Right atrium auricular region (tissue), 2 donors: ENCODE results near the gene CAPZB. TPM values are rescaled to one million over a fixed set of nuclear protein-coding genes. Genes with fewer than 3 reads are reported as not detected.

Experiments
- DNase-seq: peaks from one replicate; pipeline ENCODE4 v3.0.0-alpha.2; 2019; ENCODE audit warnings: low spot score
- H3K27ac ChIP-seq, 2 donors: fragments of 200-600 bp; sonication (generic); 1 replicate in 1 of 2; 2 replicates in 1 of 2; pipeline ENCODE4 v1.5.1; 2016 to 2019
- H3K27me3 ChIP-seq, 2 donors: fragments of 200-600 bp; sonication (generic); one replicate each; pipeline versions ENCODE4 v1.5.1 to v1.6.0; 2017 to 2019
- H3K36me3 ChIP-seq: fragments of 200-600 bp; sonication (generic); one replicate; pipeline ENCODE4 v1.5.1; 2016
- H3K4me1 ChIP-seq, 2 donors: fragments of 200-600 bp; sonication (generic); one replicate each; pipeline versions ENCODE4 v1.5.1 to v1.6.0; 2017 to 2019
- H3K4me3 ChIP-seq, 2 donors: fragments of 200-600 bp; sonication (generic); 1 replicate in 1 of 2; 2 replicates in 1 of 2; pipeline ENCODE4 v1.5.1; 2017 to 2019; ENCODE audit warnings: mild to moderate bottlenecking in 1 of 2, moderate library complexity in 1 of 2
- H3K9me3 ChIP-seq, 2 donors: fragments of 200-600 bp; sonication (generic); one replicate each; pipeline ENCODE4 v1.5.1; 2019
- total RNA-seq, 2 donors: library from RNA; depleted of rRNA; stranded (reverse); fragments of >200 nt; gene quantifications; one replicate each; pipeline ENCODE4 v1.1.0, GENCODE V29; 2016
- TF ChIP-seq, protein P1 (sequence below), 2 donors: fragments of 200-600 bp; sonication (generic); IDR thresholded peaks; one replicate each; pipeline ENCODE4 v1.5.1; 2019; ENCODE audit warnings: antibody characterized with exemption in 2 of 2

CAPZB gene
- total RNA-seq, 2 donors from 2014 or later: 87.8 to 122 TPM

DNA sequence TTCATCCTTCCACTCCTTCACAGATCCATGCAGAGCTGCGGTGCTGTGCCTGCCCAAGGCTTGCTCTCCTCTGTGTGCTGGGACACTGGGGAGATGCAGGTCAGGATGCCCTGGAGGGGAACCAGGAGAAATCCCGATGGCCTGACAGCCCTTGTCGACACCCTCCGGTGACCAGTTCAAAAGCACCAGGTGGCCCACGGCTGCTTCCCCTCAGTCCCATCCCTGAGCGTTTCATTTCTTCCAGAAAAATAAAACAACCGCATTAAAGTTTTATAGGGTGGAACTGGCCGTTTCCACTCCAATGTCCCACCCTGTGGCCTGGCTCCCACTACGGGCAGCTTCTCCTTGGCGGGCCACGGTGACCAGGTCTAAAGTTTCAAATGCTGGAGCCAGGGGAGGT lies 124.9 kb downstream of the CAPZB start:
- Histone ChIP-seq H3K36me3 (peaks cover 23% of the 10 kb centered on the region), H3K9me3 (no peaks in the 10 kb centered on the region), H3K27me3 (no peaks in the 10 kb centered on the region), H3K4me3 (no peak overlapping the region), H3K4me1 (peaks cover 0 to 21% of the 10 kb centered on the region in 2 donors), H3K27ac (no peak overlapping the region)
- DNase-seq: no peak
- TF ChIP-seq, protein P1, sequence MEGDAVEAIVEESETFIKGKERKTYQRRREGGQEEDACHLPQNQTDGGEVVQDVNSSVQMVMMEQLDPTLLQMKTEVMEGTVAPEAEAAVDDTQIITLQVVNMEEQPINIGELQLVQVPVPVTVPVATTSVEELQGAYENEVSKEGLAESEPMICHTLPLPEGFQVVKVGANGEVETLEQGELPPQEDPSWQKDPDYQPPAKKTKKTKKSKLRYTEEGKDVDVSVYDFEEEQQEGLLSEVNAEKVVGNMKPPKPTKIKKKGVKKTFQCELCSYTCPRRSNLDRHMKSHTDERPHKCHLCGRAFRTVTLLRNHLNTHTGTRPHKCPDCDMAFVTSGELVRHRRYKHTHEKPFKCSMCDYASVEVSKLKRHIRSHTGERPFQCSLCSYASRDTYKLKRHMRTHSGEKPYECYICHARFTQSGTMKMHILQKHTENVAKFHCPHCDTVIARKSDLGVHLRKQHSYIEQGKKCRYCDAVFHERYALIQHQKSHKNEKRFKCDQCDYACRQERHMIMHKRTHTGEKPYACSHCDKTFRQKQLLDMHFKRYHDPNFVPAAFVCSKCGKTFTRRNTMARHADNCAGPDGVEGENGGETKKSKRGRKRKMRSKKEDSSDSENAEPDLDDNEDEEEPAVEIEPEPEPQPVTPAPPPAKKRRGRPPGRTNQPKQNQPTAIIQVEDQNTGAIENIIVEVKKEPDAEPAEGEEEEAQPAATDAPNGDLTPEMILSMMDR (IDR thresholded peaks at IDR 0.05): no peak

DNA sequence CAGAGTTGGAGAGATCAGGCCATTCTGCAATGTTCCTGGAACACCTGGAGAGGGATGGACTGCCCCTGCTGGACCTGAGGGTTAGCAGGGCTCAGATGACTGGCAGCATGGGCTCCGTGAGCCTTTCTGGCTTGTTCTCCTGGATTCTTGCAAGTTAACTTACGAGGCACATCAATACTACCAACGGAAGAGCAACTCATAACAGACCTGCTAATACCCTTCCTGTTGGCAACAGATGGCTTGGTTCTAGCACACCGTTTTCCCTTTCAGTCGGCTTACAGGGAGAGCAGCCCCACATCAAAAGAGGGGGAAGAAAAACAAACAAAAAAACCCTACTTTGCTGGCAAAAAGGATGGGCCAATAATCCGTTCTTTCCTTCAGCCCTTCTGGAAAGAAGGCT lies 125.3 kb downstream of the CAPZB start:
- peaks cover 0 to 21% of the 10 kb centered on the region in 2 donors for H3K4me1 ChIP-seq

DNA sequence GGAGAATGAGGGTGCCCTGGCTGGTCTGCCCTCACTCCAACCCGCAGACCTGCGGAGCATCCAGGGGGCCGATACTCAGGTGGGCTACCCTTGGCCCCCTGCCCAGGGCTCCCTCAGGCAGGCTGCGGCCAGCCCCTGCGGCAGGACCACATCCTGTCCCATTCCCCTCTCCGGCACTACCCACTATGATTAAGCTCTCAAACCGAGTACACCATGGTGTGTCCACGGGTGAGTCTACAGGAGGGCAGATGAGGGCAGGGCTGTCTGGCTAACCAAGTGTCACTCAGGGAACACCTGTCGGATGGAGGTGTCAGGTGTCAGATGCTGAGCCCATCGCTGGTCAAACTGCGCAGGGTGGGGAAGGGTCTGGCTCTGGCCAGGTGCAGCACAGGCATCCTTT lies 126.0 kb downstream of the CAPZB start:
- Histone ChIP-seq H3K9me3 (no peaks in the 10 kb centered on the region), H3K4me1 (peaks cover 0 to 21% of the 10 kb centered on the region in 2 donors), H3K36me3 (peaks cover 28% of the 10 kb centered on the region), H3K27ac (no peak overlapping the region), H3K4me3 (no peak overlapping the region), H3K27me3 (no peaks in the 10 kb centered on the region)
- TF ChIP-seq, protein P1 (IDR thresholded peaks at IDR 0.05): no peak
- no peak for DNase-seq

More for the DNA sequence above, 125.3 kb downstream of the CAPZB start:
- no peak overlapping the region for H3K4me3 ChIP-seq
- no peaks in the 10 kb centered on the region for H3K27me3 ChIP-seq
- no peak overlapping the region for H3K27ac ChIP-seq
- peaks cover 26% of the 10 kb centered on the region for H3K36me3 ChIP-seq
- TF ChIP-seq, protein P1 (IDR thresholded peaks at IDR 0.05): no peak
- H3K9me3 ChIP-seq: no peaks in the 10 kb centered on the region
- no peak for DNase-seq

DNA sequence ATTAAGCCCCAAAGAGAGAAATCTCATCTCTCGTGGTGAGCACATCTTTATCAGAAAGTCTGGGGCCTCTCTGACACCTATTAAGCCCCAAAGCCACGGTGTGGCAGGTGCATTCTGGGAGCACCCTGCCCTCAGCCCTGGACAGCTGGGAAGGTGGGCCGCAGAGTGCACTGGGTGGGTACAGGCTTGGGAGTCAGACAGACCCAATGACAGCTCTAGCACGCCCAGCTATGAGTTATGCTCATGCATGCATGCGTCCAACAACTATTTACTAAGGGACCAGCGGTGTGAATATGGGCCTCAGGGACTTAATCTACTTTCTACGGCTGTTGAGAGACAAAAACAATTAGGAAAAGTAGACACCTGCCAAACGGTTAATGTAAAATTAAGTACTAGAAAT lies 126.6 kb downstream of the CAPZB start:
- H3K36me3 ChIP-seq: peaks cover 34% of the 10 kb centered on the region
- H3K4me3 ChIP-seq: no peak overlapping the region
- TF ChIP-seq, protein P1 (IDR thresholded peaks at IDR 0.05): no peak
- no peak overlapping the region for H3K27ac ChIP-seq
- H3K4me1 ChIP-seq: peaks cover 0 to 21% of the 10 kb centered on the region in 2 donors
- no peak for DNase-seq
- no peaks in the 10 kb centered on the region for H3K9me3 ChIP-seq
- H3K27me3 ChIP-seq: no peaks in the 10 kb centered on the region

- peaks cover 47% of the 10 kb centered on the region for H3K36me3 ChIP-seq
- peaks cover 0 to 21% of the 10 kb centered on the region in 2 donors for H3K4me1 ChIP-seq
- no peaks in the 10 kb centered on the region for H3K9me3 ChIP-seq
- no peak for DNase-seq
- no peak overlapping the region for H3K27ac ChIP-seq
- no peak overlapping the region for H3K4me3 ChIP-seq
- H3K27me3 ChIP-seq: no peaks in the 10 kb centered on the region
- TF ChIP-seq, protein P1 (IDR thresholded peaks at IDR 0.05): no peak
These were observed 127.9 kb downstream of the CAPZB start for GRCh38 chr1:19357299-19357986.

- TF ChIP-seq, protein P1 (IDR thresholded peaks at IDR 0.05): no peak
- Histone ChIP-seq H3K9me3 (no peaks in the 10 kb centered on the region), H3K27me3 (no peaks in the 10 kb centered on the region), H3K4me3 (no peak overlapping the region), H3K36me3 (peaks cover 55% of the 10 kb centered on the region), H3K4me1 (peaks cover 0 to 17% of the 10 kb centered on the region in 2 donors), H3K27ac (no peak overlapping the region)
- DNase-seq: no peak
These were observed 129.1 kb downstream of the CAPZB start for GRCh38 chr1:19356266-19356665.
